ENCODE data around the gene RREB1.

- TF ChIP-seq CTCF (IDR thresholded peaks at IDR 0.05; ENCODE audit: insufficient read depth, low read depth, low read length), result no peak
- TF ChIP-seq EZH2 (IDR thresholded peaks at IDR 0.05; ENCODE audit: insufficient read depth, low read length), result no peak
Observed at GRCh38 chr6:7267071-7267465, 159.3 kb downstream of the RREB1 start.
